Measurements from ENCODE around the gene PNLIPRP1.

The PNLIPRP1 gene

GRCh38 chr10:116656044-116656443 lies 65.3 kb downstream of the PNLIPRP1 start:
- no peak for DNase-seq (ENCODE audit: low read depth, low spot score)
- Histone ChIP-seq H3K4me3 (ENCODE audit: insufficient read length, low read depth) (no peak overlapping the region), H3K27me3 (ENCODE audit: insufficient read depth, insufficient read length) (no peaks in the 10 kb centered on the region), H3K9ac (ENCODE audit: insufficient read length, low read depth) (no peak overlapping the region), H3K36me3 (ENCODE audit: insufficient read depth, insufficient read length, low read length) (no peaks in the 10 kb centered on the region), H3K4me1 (ENCODE audit: insufficient read depth, insufficient read length) (no peaks in the 10 kb centered on the region), H3K9me3 (ENCODE audit: insufficient read depth, low read length) (no peaks in the 10 kb centered on the region)
- TF ChIP-seq SUZ12 (IDR thresholded peaks at IDR 0.05; ENCODE audit: extremely low read depth, insufficient read depth, insufficient read length) (no peak), ZNF274 (IDR thresholded peaks at IDR 0.05; ENCODE audit: low read depth, low read length) (no peak), YY1 (IDR thresholded peaks at IDR 0.05; ENCODE audit: insufficient read depth, insufficient read length) (no peak)

GRCh38 chr10:116657863-116658551 lies 67.2 kb downstream of the PNLIPRP1 start:
- no peaks in the 10 kb centered on the region for H3K36me3 ChIP-seq (ENCODE audit: insufficient read depth, insufficient read length, low read length)
- H3K4me3 ChIP-seq (ENCODE audit: insufficient read length, low read depth): no peak overlapping the region
- DNase-seq (ENCODE audit: low read depth, low spot score): no peak
- no peaks in the 10 kb centered on the region for H3K4me1 ChIP-seq (ENCODE audit: insufficient read depth, insufficient read length)
- TF ChIP-seq YY1 (IDR thresholded peaks at IDR 0.05; ENCODE audit: insufficient read depth, insufficient read length) (no peak), SUZ12 (IDR thresholded peaks at IDR 0.05; ENCODE audit: extremely low read depth, insufficient read depth, insufficient read length) (no peak), ZNF274 (IDR thresholded peaks at IDR 0.05; ENCODE audit: low read depth, low read length) (no peak)
- H3K9me3 ChIP-seq (ENCODE audit: insufficient read depth, low read length): no peaks in the 10 kb centered on the region
- no peaks in the 10 kb centered on the region for H3K27me3 ChIP-seq (ENCODE audit: insufficient read depth, insufficient read length)
- H3K9ac ChIP-seq (ENCODE audit: insufficient read length, low read depth): no peak overlapping the region

Data from NT2/D1 (cell line).